ENCODE results near the gene ERBIN.
A peak's percentile ranks its signal among the peaks of the same experiment; 100 is the strongest.
"Not testable (repeated sequence)": the region's sequence is repeated elsewhere in the genome, so short reads cannot be mapped to it uniquely, and the experiment has no call there.

Gene ERBIN, protein sequence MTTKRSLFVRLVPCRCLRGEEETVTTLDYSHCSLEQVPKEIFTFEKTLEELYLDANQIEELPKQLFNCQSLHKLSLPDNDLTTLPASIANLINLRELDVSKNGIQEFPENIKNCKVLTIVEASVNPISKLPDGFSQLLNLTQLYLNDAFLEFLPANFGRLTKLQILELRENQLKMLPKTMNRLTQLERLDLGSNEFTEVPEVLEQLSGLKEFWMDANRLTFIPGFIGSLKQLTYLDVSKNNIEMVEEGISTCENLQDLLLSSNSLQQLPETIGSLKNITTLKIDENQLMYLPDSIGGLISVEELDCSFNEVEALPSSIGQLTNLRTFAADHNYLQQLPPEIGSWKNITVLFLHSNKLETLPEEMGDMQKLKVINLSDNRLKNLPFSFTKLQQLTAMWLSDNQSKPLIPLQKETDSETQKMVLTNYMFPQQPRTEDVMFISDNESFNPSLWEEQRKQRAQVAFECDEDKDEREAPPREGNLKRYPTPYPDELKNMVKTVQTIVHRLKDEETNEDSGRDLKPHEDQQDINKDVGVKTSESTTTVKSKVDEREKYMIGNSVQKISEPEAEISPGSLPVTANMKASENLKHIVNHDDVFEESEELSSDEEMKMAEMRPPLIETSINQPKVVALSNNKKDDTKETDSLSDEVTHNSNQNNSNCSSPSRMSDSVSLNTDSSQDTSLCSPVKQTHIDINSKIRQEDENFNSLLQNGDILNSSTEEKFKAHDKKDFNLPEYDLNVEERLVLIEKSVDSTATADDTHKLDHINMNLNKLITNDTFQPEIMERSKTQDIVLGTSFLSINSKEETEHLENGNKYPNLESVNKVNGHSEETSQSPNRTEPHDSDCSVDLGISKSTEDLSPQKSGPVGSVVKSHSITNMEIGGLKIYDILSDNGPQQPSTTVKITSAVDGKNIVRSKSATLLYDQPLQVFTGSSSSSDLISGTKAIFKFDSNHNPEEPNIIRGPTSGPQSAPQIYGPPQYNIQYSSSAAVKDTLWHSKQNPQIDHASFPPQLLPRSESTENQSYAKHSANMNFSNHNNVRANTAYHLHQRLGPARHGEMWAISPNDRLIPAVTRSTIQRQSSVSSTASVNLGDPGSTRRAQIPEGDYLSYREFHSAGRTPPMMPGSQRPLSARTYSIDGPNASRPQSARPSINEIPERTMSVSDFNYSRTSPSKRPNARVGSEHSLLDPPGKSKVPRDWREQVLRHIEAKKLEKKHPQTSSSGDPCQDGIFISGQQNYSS (N-terminal part only)

DNA sequence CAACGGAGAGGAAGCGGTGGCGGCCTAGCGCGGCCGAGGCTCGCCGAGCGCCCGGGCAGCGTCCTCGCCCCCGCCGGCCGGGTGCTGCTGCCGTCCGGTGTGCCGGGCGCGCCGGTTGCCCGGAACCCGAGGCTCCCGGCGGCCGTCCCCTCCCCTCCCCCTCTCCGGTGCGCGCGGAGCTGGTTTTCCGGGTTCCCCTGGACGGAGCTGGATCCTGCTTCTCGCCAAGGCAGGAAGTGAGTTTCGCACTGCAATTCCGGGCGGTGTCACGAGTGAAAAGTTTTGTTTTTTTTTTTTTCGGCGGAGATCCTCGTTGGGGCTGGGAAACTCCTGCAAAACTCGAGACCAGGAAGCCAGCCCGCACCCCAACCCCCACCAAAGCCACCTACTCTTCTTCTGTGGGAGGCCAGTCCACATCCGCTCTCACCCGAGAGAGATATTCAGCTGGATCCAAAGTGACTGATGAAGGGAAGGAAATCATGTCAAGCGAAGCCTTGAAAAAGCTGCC, at the start of gene ERBIN:
Gene ERBIN (plus strand): TSS at position 300 of the 508 bp plus-strand sequence. CDS start 66,144 bp downstream, outside the sequence.
- peak within 1 kb of the TSS; percentile 100 for H3K27ac ChIP-seq
- TF ChIP-seq, protein P1, sequence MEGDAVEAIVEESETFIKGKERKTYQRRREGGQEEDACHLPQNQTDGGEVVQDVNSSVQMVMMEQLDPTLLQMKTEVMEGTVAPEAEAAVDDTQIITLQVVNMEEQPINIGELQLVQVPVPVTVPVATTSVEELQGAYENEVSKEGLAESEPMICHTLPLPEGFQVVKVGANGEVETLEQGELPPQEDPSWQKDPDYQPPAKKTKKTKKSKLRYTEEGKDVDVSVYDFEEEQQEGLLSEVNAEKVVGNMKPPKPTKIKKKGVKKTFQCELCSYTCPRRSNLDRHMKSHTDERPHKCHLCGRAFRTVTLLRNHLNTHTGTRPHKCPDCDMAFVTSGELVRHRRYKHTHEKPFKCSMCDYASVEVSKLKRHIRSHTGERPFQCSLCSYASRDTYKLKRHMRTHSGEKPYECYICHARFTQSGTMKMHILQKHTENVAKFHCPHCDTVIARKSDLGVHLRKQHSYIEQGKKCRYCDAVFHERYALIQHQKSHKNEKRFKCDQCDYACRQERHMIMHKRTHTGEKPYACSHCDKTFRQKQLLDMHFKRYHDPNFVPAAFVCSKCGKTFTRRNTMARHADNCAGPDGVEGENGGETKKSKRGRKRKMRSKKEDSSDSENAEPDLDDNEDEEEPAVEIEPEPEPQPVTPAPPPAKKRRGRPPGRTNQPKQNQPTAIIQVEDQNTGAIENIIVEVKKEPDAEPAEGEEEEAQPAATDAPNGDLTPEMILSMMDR (conservative IDR thresholded peaks at IDR 0.05) = no peak
- TF ChIP-seq ZFX (IDR thresholded peaks at IDR 0.05) = no peak; the same call in 1 of the 2 replicates

DNA sequence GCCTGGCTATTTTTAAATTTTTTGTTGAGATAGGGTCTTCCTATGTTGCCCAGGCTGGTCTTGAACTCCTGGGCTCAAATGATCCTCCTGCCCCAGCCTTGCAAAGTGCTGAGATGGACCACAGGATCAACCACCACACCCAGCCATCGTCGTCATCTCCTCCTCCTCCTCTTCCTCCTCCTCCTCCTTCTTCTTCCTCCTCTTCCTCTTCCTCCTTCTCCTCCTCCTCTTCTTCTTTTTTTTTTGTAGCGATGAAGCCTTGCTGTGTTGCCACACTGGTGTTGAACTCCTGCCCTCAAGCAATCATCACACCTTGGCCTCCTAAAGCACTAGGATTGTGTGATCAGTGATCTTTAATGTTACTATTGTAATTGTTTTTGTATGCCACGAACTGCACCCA, 49.4 kb upstream of the ERBIN start:
- TF ChIP-seq, protein P1 (conservative IDR thresholded peaks at IDR 0.05) = no peak
- TF ChIP-seq ZFX (IDR thresholded peaks at IDR 0.05) = no peak
- no peak overlapping the region for H3K27ac ChIP-seq

DNA sequence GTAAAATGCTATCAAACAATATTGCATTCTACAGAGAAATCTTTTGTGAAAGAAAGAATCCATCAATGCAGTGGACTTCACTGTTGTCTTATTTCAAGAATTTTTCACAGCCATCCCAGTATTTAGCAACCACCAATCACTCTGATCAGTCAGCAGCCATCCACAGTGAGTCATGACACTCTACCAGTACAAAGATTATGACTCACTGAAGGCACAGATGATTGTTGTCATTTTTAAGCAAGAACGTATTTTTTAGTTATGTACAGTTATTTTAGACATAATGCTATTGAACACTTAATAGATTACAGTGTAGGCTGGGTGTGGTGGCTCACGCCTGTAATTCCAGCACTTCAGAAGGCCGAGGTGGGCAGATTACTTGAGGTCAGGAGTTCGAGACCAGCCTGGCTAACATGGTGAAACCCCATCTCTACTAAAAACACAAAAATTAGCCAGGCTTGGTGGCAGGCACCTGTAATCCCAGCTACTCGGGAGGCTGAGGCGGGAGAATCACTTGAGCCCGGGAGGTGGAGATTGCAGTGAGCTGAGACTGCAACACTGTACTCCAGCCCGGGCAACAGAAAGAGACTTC, 46.6 kb upstream of the ERBIN start:
- H3K27ac ChIP-seq = not testable (repeated sequence)

DNA sequence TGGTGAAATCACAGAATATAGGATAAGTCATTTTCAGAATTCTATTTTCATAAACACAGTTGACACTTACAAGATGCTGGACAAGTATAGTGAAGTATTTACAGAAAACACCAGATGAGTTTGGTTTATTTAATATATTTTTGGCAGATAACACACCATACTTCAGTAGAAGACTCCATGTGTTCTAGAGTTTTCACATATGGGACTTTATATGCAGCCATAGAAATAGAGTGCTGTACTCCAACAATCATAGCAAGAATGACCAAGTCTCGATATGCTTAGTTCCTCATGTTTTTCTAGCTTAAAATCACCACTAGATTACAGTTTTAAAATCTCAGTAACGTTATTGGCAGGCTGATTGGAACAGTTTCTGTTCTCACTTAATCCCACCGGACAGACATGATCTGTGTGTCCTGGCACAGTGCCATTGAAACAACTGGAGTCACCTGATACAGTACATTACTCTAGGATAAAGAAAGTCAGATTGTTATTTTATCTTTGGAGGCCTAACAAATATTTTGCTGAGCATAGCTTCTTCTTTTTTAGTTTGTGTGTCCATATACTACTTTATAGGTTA, 45.8 kb upstream of the ERBIN start:
- no peak overlapping the region for H3K27ac ChIP-seq
- TF ChIP-seq, protein P1 (conservative IDR thresholded peaks at IDR 0.05) = no peak
- no peak for TF ChIP-seq ZFX (IDR thresholded peaks at IDR 0.05)

DNA sequence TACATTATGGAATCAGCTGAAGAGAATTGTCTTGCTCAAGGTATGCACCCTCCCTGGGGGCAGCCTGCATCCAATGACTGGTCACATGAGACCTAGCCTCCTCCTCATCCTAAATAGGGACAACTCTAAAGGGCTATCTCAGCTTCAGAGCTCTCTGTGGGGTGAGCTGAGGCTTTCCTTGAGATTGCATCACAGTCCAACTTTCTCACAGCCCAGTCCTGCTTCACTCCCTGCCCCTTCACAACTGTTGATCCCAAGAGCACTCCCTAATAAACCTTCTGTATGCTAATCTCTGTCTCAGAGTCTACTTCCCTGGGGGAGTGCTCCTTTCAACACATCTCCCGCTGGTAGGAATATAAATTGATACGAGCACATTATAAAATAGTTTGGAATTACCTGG, 44.1 kb upstream of the ERBIN start:
- TF ChIP-seq, protein P1 (conservative IDR thresholded peaks at IDR 0.05) = no peak
- TF ChIP-seq ZFX (IDR thresholded peaks at IDR 0.05) = no peak

DNA sequence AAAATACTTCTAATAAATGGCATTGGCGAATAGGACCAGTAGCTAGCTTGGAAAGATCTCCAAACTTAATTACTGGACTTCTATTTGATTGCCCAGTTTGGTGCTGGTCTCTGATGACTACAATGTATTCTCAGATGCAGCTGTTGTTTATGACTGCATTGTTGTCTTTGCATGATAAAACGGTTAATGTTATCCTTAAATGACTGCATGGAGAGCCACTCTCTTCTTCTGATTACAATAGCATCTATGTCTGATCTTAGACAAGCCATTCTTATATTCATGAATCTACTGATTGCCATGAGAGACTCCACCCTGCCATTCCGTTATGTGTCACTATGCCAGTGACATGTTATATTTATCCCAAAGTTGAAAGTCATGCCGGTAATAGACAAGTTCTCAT, 42.9 kb upstream of the ERBIN start:
- no peak overlapping the region for H3K27ac ChIP-seq
- TF ChIP-seq ZFX (IDR thresholded peaks at IDR 0.05) = no peak
- TF ChIP-seq, protein P1 (conservative IDR thresholded peaks at IDR 0.05) = no peak

More for the DNA sequence above, 44.1 kb upstream of the ERBIN start:
- H3K27ac ChIP-seq = no peak overlapping the region

DNA sequence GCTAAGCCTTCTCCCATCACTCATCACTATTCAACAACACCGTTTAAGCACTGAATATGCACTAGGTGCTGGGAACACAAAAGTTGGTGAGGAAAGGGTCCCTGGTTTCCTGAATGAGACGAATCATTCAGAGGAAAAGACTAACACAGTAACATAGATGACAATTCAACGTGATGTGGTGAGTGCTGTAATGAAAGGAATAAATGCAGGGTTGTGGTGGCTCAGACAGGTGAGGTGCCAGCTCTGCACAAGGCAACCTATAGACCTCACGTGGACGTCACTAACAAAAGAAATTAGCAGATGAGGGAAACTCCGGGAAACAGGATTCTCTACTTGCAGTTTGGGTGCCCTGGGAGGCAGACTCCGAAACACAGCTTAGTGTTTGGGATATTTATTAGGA, 40.0 kb upstream of the ERBIN start:
- TF ChIP-seq, protein P1 (conservative IDR thresholded peaks at IDR 0.05) = no peak
- TF ChIP-seq ZFX (IDR thresholded peaks at IDR 0.05) = no peak
- H3K27ac ChIP-seq = no peak overlapping the region

DNA sequence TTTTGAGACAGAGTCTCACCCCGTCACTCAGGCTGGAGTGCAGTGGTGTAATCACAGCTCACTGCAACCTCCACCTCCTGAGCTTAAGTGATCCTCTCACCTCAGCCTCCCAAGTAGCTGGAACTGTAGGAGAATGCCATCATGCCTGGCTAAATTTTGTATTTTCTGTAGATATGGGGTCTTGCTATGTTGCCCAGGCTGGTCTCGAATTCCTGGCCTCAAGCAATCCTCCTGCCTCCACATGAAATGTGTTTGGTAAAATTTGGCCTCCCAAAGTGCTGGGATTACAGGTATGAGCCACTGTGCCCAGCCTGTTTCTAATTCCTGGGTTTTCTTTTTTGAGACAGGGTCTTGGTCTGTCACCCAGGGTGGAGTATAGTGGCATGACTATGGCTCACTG, 34.4 kb upstream of the ERBIN start:
- not testable (repeated sequence) for H3K27ac ChIP-seq
